NCI-H1105 treated with DMSO at 0.1 percent for 48 hours (cell line): Measurements from ENCODE around the gene PIBF1.
"Not testable (repeated sequence)": the region's sequence is repeated elsewhere in the genome, so short reads cannot be mapped to it uniquely, and the experiment has no call there.

ENCODE experiments used
- DNase-seq: peaks from one replicate; lab custom pipeline; 2025; lab: John Stamatoyannopoulos, UW

Gene PIBF1

GRCh38 chr13:72920097-72920496 lies 138.2 kb downstream of the PIBF1 start:
- DNase-seq: no peak

- DNase-seq: no peak
These were observed 149.4 kb downstream of the PIBF1 start for GRCh38 chr13:72931311-72931710.

DNA sequence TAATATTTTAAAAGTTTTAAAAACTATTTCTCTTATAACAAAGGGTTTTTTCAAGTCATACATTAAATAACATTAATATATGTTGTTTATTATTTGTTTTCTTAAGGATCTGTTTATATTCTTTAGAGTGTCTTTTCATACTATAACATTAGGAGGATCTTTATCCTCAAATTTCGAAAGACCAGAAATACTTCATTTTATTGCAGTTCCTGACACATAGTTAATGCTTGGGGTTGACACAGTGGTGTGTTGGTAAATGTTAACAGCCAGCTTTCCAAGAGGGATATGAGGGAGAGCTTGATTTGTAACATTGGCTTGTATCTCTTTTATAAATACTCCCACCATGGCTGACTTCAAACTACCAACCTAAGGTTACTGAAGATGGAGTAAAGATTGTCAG lies 150.3 kb downstream of the PIBF1 start:
- no peak for DNase-seq

GRCh38 chr13:72946267-72946666 lies 164.3 kb downstream of the PIBF1 start:
- not testable (repeated sequence) for DNase-seq

- DNase-seq: no peak
These were observed 170.7 kb downstream of the PIBF1 start for GRCh38 chr13:72952529-72953141.

DNA sequence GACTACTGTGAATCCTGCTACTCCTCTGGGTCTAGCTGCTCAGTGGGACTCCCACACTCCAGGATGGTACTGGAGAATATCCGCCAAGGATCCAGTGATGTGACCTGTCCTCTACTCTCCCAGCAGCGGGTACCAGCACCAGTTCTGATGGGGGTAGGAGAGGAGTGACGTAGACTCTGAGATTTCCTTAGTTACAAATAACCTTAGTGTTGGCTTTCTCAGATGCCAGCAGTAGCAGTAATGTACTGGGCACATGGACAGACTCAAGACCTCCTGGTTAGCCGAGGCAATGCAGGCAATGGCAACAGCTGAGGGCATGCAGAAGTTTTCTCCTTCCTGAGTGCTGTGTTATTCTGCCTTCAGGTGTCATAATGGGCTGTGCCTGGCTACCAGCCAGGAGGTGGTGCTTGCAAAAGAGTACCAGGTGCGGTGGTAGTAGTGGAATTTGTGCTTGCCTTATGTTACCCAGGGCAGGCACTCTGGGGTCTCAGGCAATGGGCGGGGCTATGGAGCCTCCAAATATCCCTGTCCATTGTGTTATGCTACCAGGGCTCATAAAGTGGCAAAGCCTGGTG lies 171.5 kb downstream of the PIBF1 start:
- peak; percentile 49 for DNase-seq

- DNase-seq: no peak
These were observed 177.7 kb downstream of the PIBF1 start for GRCh38 chr13:72959643-72960042.

DNA sequence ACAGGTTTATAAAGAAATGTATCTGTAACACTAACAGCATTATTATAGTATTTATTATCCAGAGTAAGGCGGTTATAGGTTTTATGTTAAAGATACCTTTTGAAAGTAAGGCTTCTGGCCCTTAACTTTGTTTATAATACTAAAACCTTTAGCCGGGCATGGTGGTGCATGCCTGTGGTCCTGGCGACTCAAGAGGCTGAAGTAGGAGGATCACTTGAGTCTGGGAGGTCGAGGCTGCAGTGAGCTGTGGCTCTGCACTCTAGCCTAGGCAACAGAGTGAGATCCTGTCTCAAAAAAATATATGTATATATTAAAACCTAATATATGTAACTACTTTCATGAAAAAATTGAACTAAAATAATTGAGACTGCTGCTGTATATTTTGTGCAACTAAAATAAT lies 178.2 kb downstream of the PIBF1 start:
- DNase-seq: no peak

DNA sequence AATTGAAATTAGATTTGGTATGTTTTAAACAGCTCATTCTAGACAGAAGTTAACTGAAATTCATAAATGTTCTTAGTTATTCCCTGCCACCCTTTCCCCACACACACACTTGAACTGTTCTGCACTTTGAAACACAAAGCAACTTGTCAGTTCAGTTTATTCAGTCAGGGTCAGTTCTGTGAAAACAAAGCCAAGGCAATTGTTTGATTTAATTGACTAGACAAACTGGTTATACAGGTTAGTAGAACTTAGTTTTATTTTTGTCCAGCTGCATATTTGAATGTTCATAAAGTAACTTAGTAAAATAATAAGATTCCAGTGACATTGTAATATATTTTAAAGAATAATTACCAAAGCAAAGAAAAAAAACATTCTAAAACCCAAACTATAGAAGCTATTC lies 178.6 kb downstream of the PIBF1 start:
- peak; percentile 82 for DNase-seq

DNA sequence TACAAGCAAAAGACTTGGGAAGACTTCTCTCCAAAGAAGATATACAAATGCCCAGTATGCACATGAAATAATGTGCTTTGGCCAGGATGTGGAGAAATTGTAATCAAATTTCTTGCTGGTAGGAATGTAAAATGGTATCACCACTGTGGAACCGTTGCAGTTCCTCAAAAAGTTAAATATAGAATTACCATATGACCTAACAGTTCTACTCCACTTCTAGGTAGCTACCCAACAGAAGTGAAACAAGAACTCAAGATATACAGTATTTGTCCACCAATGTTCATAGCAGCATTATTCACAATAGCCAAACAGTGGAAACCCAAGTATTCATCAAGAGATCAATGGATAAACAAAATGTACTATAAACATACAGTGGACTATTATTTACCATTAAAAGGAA lies 181.8 kb downstream of the PIBF1 start:
- DNase-seq: no peak

GRCh38 chr13:72970301-72970880 lies 188.5 kb downstream of the PIBF1 start:
- DNase-seq: no peak

GRCh38 chr13:72970956-72971355 lies 189.0 kb downstream of the PIBF1 start:
- DNase-seq: no peak

DNA sequence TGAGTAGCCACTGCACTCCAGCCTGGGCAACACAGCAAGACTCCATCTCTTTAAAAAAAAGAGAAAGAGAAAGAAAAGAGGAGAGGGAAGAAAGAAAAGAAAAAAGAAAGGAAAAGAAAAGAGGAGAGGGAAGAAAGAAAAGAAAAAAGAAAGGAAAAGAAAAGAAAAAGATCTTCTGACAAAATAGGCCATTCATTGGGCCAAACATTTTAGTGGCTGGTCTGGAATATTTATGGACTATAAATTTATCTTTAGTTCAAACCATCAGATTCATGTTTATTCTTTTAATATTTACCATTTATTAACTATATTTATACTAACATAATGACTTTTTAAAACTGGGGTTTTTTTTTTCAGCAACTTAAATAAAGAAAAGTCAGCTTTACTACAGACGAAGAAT lies 191.3 kb downstream of the PIBF1 start:
- DNase-seq: no peak

DNA sequence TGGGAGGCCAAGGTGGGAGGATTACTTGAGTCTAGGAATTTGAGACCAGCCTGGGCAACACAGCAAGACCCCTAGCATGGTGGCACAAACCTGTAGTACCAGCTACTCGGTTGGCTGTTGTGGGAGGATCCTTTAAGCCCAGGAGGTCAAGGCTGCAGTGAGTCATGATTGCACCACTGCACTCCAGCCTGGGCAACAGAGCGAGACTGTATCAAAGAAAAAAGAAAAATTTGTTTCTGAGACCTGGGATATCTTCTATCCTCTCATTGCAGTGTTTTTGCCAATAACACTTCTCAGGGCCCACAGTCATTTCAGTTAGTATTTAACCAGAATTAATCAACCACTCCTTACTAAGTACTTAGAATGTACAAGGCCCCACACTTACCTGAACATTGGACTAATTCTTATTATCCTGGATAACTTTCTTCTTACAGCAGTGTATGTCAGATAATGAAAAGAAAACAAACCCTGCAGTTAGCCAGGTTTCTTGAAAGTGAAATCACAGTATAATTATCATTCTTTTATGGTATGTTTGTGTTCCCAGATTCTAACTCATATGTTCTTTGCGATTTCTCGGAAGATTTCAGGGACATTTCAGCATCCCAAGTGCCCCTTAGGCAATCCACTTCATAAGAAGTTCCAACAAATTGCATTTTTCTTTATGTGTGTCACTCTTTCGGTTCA lies 201.3 kb downstream of the PIBF1 start:
- no peak for DNase-seq

- no peak for DNase-seq
These were observed 203.7 kb downstream of the PIBF1 start for GRCh38 chr13:72985610-72986009.

DNA sequence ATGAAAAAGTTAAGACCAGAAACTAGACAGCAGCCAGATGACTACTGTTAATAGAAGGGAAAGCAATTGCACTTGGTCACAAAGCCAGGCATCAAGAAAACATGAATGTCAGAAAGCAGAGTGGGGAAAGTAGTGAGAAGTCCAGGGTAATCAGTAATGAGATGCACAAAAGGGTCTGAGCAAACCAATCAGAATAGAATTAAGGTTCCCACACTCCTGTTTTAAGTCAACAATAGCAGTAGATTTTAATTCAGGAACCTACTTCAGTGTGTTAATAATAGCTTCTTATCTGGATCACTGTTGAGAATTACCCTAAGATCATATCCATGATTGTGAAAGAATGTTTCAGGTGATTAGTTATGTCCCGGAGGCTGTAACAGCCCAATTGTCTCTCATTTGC lies 204.3 kb downstream of the PIBF1 start:
- DNase-seq: no peak

DNA sequence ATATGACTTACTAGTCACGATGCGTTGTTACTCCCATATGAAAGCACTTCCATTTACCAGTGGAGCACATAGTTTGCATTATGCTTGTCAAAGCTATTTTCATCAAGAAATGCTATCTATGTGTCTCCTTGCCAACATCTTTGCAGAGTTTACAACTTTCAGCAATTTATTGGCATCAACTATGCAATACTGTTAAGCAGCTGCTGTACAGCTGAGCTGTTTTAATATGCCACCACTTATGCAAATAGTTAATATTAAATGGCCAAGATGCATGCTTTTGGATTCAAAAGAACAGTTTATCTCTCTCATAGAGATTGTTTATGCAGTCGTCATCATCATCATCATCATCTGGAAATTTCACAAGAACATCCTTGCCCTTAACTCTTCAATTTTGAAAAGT lies 209.0 kb downstream of the PIBF1 start:
- no peak for DNase-seq

DNA sequence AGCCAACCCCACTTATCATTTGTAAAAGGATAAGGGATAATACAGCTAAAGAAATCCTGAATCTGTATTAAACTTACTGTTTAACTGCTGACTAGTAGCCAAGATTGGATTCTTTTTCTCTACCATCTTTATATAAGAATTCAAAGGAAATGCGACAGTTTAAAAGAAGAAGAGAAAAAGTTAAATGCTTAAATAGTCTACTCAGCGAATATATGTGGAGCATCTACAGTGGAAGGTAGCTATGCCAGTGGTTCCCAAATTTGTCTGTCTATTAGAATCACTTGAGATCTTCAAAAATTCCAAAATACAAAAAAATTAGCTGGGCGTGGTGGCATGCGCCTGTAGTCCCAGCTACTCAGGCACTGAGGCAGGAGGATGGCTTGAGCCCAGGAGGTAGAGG lies 216.1 kb downstream of the PIBF1 start:
- no peak for DNase-seq

DNA sequence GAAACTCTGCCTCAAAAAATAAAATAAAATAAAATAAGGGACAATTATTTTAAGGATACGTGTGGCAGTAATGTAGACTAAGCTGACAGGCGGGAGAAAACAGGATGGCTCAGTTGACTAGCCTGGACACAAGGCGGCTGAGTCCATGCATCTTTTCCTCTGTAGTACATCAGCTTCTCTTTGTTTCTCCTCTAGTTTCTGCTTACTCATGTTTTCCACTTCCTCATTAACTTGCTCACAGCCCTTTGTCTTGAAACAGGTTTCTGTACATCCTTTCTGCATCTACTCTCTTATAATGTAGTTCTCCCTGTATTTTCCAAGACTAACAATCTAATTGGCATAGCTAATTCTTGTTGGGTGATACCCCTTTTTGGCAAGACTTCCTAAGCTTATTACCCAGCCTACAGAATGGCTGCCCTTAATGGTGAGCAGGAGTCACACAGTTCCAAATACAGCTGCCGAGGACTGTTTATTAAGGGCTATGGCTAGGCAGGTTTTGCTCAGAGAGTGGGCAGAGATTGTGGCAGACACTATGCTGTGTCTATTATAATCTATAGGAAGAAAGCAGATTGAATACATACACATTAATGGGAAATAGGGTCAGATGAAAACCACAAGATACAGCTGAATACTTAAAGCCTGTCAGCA lies 218.2 kb downstream of the PIBF1 start:
- DNase-seq: peak; percentile 36

GRCh38 chr13:73001971-73002370 lies 220.0 kb downstream of the PIBF1 start:
- DNase-seq: no peak

GRCh38 chr13:73011751-73012150 lies 229.8 kb downstream of the PIBF1 start:
- DNase-seq: no peak

DNA sequence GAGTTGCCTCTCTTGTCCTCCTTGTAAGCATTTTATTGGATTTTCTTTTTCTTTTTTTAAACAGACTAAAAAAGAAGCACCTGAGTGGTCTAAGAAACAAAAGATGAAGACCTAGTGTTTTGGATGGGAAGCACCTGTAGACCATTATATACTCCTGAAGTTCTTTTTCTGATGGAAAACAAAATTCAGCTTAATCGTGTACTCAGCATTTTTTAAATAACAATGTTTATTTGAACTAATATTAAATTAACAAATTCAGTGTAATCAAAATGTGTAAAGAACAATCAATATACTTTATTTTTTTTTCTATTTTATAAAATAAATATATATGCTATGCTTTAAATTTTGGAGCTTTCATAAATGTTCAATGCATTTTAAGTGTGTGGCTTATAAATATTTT lies 233.9 kb downstream of the PIBF1 start:
- DNase-seq: no peak

DNA sequence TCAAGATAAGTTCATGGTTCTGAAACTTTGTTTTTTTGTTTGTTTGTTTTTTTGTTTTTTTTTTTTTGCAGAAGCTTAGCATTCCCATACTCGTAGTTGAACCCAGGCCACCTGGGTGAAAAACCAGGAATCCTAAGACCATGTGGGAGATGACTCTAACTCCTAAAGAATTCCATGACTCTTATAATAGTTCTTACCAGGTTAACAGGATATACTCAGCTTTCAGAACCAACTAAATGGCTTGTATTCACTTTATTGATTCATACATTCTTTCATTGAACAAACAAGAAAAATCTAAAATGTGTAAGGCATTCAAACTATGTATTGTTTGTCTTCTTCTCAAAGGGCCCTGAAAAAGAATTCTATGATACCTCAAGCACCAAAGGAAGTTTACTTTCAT lies 236.4 kb downstream of the PIBF1 start:
- DNase-seq: no peak
